Skeletal muscle satellite cell (primary cell): ENCODE data around the gene TUBGCP2.

Experiments
- H3K27me3 ChIP-seq: 2 replicates; pipeline ENCODE4 v1.7.0; 2013; ENCODE audit warnings: low read length; ENCODE audit not compliant: control insufficient read depth, insufficient read depth
- H3K36me3 ChIP-seq: 2 replicates; pipeline ENCODE4 v1.7.0; 2013; ENCODE audit warnings: mild to moderate bottlenecking, control low read depth, low read length; ENCODE audit not compliant: insufficient read depth
- H3K4me1 ChIP-seq: 2 replicates; pipeline ENCODE4 v1.7.0; 2013; ENCODE audit warnings: low read length; ENCODE audit not compliant: control insufficient read depth, insufficient read depth
- H3K4me2 ChIP-seq: 2 replicates; pipeline ENCODE4 v1.7.0; 2013; ENCODE audit warnings: mild to moderate bottlenecking, low read length
- H3K4me3 ChIP-seq: 2 replicates; pipeline ENCODE4 v1.7.0; 2013; ENCODE audit warnings: low read length
- H3K9ac ChIP-seq: 2 replicates; pipeline ENCODE4 v1.7.0; 2013; ENCODE audit warnings: mild to moderate bottlenecking, low read depth, low read length, moderate library complexity
- H3K9me3 ChIP-seq: replicated peaks from 2 replicates; pipeline ENCODE4 v1.7.0; 2013; ENCODE audit warnings: mild to moderate bottlenecking, control low read depth, low read length

TUBGCP2 gene

DNA sequence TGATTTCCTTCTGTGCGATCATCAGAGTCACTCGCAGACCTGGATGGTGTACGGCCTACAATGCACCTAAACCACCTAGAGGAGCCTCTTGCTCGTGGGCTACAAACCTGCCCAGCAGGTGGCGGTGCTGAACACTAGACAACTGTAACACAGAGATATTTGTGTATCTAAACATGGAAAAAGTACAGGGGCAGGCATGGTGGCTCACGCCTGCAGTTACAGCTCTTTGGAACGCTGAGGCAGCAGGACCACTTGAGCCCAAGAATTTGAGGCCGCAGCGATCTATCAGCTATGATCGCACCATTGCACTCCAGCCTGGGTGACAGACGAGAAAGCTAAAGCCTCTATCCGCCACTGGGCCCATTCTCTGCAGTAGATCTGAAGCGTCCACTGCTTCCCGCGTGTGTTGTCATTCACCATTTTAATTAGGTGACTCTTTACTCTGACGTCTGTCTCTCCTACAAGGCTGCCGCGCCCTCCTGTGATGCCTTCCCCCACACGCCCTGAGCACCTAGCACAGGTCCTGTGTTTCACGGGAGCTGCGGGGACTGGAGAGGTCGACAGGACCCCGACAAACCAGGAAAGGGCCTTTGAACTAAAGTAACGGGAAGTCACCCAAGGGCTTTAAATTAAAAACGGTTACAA, 774 bp downstream of the TUBGCP2 start:
- Histone ChIP-seq H3K4me3 (peak overlapping the region; percentile 100), H3K36me3 (peaks cover 12% of the 10 kb centered on the region)

DNA sequence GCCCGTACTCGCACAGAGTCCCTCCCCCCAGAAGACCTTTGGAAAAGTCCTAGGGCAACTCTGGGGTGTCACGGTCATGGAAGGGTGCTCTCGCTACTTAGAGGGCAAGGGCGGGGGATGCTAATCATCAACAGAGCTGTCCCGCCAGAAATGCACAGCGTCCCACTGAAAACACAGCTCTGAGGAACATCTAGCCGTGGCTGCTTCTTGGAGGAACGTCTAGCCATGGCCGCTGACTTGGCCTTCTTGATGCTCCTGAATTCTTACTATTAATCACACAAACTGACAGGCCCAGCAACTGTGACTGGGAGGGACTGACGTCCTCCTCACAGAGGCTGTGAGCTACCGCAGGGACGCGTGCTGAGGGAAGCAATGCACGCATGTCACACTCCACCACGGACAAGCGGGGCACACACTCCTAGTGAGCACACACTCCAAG, 1.7 kb downstream of the TUBGCP2 start:
- Histone ChIP-seq H3K36me3 (peaks cover 17% of the 10 kb centered on the region), H3K4me3 (peak overlapping the region; percentile 13), H3K9ac (no peak overlapping the region), H3K4me1 (peaks cover 21% of the 10 kb centered on the region), H3K4me2 (peak overlapping the region; percentile 100), H3K27me3 (no peaks in the 10 kb centered on the region), H3K9me3 (no peaks in the 10 kb centered on the region)

More for the DNA sequence above, 774 bp downstream of the TUBGCP2 start:
- no peaks in the 10 kb centered on the region for H3K27me3 ChIP-seq
- peaks cover 21% of the 10 kb centered on the region for H3K4me1 ChIP-seq
- H3K9ac ChIP-seq = peak overlapping the region; percentile 100
- no peaks in the 10 kb centered on the region for H3K9me3 ChIP-seq
- peak overlapping the region; percentile 100 for H3K4me2 ChIP-seq

DNA sequence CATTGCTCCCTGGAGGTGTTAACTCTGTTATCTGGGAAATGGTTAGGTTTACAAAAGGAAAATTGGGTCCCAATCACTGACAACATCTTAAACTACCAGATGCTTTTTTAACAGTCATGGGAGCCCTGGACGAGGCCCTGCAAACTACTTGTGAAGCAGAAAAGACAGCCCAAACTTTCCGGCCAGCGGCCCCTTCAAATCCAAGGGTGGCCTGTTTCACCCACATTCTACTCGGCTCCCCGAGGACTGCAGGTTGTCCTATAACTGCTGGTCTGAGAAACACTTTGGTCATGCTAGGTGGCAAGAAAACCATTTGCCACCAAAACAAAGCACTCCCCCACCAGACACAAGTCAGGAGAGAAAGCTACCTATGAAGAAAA, 2.6 kb downstream of the TUBGCP2 start:
- Histone ChIP-seq H3K36me3 (peaks cover 11% of the 10 kb centered on the region), H3K27me3 (no peaks in the 10 kb centered on the region), H3K4me2 (no peak overlapping the region), H3K9ac (no peak overlapping the region), H3K4me3 (no peak overlapping the region), H3K9me3 (no peaks in the 10 kb centered on the region), H3K4me1 (peaks cover 21% of the 10 kb centered on the region)

DNA sequence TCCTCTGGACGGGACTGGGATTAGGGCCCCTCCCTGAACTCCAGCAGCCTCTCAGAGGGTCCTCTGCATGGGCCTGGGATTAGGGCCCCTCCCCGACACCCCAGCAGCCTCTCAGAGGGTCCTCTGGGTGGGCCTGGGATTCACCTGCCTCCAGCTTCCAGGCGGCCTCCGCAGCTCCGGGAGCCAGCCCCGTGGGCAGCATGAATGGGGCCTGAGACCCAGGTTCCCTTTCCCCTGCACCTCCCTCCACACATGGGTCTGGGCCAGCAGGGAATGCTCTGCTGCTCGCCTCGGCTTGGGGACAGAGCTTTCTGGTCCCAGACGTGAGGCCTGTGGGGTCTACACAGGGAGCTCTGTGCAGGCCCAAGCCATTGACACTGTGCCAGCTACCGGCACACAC, 5.5 kb downstream of the TUBGCP2 start:
- Histone ChIP-seq H3K9ac (no peak overlapping the region), H3K36me3 (peaks cover 36% of the 10 kb centered on the region)

DNA sequence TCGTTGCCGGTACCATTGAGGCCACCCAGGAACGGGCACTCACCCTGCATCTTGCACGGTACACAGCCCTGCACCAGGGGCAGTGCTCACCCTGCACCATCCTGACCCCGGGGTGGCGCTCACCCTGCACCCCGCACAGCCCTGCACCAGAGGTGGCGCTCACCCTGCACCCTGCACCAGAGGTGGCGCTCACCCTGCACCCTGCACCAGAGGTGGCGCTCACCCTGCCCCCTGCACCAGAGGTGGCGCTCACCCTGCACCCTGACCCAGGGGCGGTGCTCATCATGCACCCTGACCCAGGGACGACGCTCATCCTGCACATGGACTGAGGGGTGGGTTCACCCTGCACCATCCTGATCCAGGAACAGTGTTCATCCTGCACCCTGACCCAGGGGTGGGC, 6.4 kb downstream of the TUBGCP2 start:
- peaks cover 16% of the 10 kb centered on the region for H3K4me1 ChIP-seq
- peaks cover 46% of the 10 kb centered on the region for H3K36me3 ChIP-seq
- H3K4me2 ChIP-seq = no peak overlapping the region
- no peak overlapping the region for H3K9ac ChIP-seq
- H3K4me3 ChIP-seq = no peak overlapping the region
- no peaks in the 10 kb centered on the region for H3K27me3 ChIP-seq
- no peaks in the 10 kb centered on the region for H3K9me3 ChIP-seq

More for the DNA sequence above, 5.5 kb downstream of the TUBGCP2 start:
- Histone ChIP-seq H3K4me1 (peaks cover 21% of the 10 kb centered on the region), H3K4me3 (no peak overlapping the region), H3K9me3 (no peaks in the 10 kb centered on the region), H3K4me2 (no peak overlapping the region), H3K27me3 (no peaks in the 10 kb centered on the region)

DNA sequence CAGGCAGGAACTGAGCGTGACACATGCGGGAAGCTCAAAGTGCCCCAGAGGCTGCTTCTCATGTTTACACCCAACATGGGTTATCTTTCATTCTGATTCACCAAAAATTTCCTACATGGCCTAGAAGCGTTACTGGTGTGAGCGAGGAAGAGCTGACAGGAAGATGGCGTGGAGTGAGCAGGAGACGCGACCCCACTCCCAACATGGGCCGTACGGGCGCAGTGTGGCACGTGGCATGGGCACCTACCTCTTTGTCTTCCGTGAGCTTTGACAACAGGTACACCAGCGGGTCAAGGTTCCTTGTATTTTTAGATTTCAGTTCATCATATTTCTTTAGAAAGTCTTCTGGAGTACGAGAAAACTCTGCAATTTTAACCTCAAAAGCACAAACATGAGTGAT, 8.9 kb downstream of the TUBGCP2 start:
- Histone ChIP-seq H3K36me3 (peaks cover 60% of the 10 kb centered on the region), H3K27me3 (no peaks in the 10 kb centered on the region), H3K9me3 (no peaks in the 10 kb centered on the region), H3K4me3 (no peak overlapping the region), H3K9ac (no peak overlapping the region), H3K4me1 (peaks cover 11% of the 10 kb centered on the region), H3K4me2 (no peak overlapping the region)

DNA sequence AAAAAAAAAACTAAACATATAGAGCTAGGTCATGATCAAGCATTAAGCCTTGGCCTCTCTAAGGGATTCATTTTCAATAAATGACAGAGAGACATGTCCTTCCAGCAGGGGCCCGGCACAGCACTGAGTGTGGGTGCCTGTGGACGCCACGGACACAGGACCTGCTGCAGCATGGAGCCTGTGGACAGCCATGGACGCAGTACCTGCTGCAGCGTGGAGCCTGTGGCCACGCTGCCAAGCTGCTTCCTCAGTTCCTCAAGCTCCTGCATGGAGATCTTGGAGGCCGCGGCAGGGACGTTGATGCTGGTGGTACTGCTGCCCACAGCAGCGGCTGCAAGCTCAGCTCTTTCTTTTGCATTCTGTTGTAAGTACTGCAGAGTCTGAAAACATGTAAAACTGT, 9.4 kb downstream of the TUBGCP2 start:
- Histone ChIP-seq H3K4me3 (no peak overlapping the region), H3K36me3 (peaks cover 60% of the 10 kb centered on the region)

DNA sequence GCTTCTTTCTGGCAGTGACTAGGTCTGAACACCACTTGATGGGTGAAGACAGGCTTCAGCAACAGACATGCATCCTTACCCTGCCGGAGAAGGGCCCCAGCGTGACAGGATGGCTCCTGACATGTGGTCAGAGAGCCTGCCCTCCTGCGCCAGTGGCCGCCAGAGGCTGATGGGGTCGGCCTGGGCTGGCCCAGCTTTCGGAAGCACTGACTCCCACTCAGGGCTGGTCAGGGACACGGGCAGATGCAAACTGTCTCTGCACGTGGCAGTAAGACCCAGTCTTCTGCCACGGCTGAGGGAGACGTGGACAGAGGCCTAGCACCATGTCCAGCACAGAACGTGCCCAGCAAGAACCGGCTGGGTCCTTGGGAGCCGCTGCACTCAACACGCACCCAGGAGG, 10.2 kb downstream of the TUBGCP2 start:
- H3K36me3 ChIP-seq = peaks cover 56% of the 10 kb centered on the region
- H3K9me3 ChIP-seq = no peaks in the 10 kb centered on the region
- H3K4me2 ChIP-seq = no peak overlapping the region
- no peaks in the 10 kb centered on the region for H3K27me3 ChIP-seq
- H3K9ac ChIP-seq = no peak overlapping the region
- no peak overlapping the region for H3K4me3 ChIP-seq
- peaks cover 5% of the 10 kb centered on the region for H3K4me1 ChIP-seq

More for the DNA sequence above, 9.4 kb downstream of the TUBGCP2 start:
- H3K4me2 ChIP-seq = no peak overlapping the region
- H3K9me3 ChIP-seq = no peaks in the 10 kb centered on the region
- no peaks in the 10 kb centered on the region for H3K27me3 ChIP-seq
- H3K9ac ChIP-seq = no peak overlapping the region
- H3K4me1 ChIP-seq = peaks cover 8% of the 10 kb centered on the region

DNA sequence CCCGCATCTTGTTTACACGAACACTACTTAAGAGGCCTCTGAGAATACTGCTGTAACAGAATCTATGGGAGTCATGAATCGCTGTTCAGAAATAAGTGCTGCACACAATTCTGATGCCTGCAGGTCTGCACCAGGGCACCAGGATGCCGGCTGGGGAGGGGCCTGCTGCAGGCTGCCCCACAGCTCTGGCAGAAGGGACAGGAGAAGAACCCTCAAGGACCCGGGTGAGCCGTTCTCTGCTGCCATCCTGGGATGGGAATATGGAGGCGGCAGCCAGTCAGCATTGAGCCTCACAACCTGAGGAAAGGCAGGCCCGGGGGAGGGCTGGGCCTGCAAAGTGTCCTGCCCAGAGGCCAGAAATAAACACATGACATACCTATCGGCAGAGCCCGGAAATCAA, 11.2 kb downstream of the TUBGCP2 start:
- Histone ChIP-seq H3K36me3 (peaks cover 59% of the 10 kb centered on the region), H3K4me1 (peaks cover 14% of the 10 kb centered on the region), H3K27me3 (no peaks in the 10 kb centered on the region), H3K9ac (no peak overlapping the region), H3K9me3 (no peaks in the 10 kb centered on the region), H3K4me2 (no peak overlapping the region), H3K4me3 (no peak overlapping the region)

DNA sequence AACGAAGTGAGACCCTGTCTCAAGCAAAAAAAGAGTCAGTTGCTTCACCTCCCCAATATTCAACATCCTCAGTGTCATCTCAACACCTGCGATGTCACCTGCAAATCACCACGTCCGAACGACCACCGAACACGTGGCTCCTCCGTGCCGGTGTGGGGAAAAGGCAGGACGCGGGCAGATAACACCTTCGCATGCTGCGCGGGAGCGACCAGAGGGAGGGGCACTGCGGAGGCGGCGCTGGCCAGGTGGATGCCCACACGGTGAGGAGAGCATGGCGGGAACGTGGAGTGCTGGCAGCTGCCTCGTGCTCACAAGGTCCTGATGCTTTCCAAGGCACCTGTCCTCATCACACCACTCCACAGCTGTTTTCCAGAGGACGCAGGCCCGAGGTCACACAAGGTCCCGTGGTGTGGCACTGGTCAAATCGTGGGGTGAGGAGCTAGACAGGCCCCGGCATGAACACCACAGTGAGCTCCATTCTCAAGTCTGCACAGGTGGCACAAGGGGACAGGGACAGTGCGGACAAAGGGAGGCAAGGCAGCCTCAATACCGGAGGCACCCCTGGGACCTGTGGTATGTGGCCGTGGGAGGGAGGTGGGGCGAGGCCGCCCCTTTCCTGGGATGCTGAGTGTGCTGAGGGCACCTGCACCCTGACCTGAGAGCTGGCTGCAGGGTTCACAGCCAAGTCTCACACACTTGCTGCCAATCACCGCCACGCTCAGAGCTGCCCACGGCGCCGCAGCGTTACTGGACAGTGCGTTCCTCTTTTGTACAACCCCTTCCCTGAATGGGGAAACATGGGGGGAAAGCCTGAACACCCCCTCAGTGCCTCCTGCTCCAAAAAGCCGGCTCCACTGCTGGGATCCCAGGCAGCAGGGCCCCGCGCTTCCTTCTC, 13.0 kb downstream of the TUBGCP2 start:
- peaks cover 59% of the 10 kb centered on the region for H3K36me3 ChIP-seq
- H3K9me3 ChIP-seq = no peaks in the 10 kb centered on the region
- no peak overlapping the region for H3K4me3 ChIP-seq
- no peaks in the 10 kb centered on the region for H3K27me3 ChIP-seq
- no peak overlapping the region for H3K4me2 ChIP-seq
- peaks cover 17% of the 10 kb centered on the region for H3K4me1 ChIP-seq
- H3K9ac ChIP-seq = no peak overlapping the region

DNA sequence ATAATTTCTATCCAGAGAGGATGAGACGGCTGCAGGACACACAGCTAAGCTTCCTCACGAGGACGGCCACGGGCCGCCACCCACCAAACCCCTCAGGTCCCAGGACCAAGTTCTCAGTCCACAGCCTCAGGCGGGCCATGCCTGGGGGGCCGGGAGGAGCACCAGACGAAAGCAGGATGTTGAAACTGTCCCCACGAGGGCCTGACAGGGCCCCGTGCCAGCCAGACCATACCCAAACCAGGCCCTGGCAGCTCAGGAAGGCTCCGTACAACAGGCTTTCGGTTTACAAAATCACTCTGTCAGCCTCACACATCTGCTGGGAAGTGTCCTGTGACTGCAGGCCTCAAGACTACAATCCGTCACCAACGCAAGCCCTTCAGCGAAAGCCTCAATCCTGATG, 14.5 kb downstream of the TUBGCP2 start:
- peaks cover 58% of the 10 kb centered on the region for H3K36me3 ChIP-seq

DNA sequence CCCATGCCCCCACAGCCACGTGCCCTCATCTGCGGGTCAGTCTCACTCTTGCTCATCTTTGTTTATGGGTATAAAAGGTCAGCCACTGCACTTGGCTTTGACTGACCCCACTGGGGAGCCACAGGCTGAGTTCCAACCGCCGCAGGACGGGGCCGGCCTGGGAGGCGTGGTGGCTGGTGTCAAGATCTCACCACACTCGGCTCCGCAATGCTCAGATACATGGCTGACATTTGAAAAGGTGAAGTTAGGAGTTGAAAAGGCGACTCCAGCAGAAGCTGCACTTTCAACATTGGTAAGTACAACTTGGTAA, 14.9 kb downstream of the TUBGCP2 start:
- H3K4me1 ChIP-seq = peaks cover 17% of the 10 kb centered on the region
- no peaks in the 10 kb centered on the region for H3K9me3 ChIP-seq
- H3K4me2 ChIP-seq = no peak overlapping the region
- peaks cover 60% of the 10 kb centered on the region for H3K36me3 ChIP-seq
- no peaks in the 10 kb centered on the region for H3K27me3 ChIP-seq
- no peak overlapping the region for H3K4me3 ChIP-seq
- H3K9ac ChIP-seq = no peak overlapping the region

More for the DNA sequence above, 14.5 kb downstream of the TUBGCP2 start:
- Histone ChIP-seq H3K9ac (no peak overlapping the region), H3K4me3 (no peak overlapping the region), H3K4me1 (peaks cover 17% of the 10 kb centered on the region), H3K27me3 (no peaks in the 10 kb centered on the region), H3K4me2 (no peak overlapping the region), H3K9me3 (no peaks in the 10 kb centered on the region)
